Gastroesophageal sphincter (tissue), 3 donors: Measurements from ENCODE around the gene C14orf93.

Experiments
- CTCF ChIP-seq, 4 experiments: fragments of 200-600 bp in 2 of 4; fragments of 450-650 bp in 2 of 4; sonication (generic) in 1 of 4; IDR thresholded peaks; one replicate each; pipeline ENCODE4 v1.5.1; 2017 to 2019; ENCODE audit warnings: antibody characterized with exemption in 4 of 4, mild to moderate bottlenecking in 2 of 4, moderate library complexity in 2 of 4
- EP300 ChIP-seq: sonication (generic); formaldehyde crosslinking; IDR thresholded peaks from one replicate; pipeline ENCODE4 v1.6.1; 2017; ENCODE audit warnings: antibody characterized with exemption, mild to moderate bottlenecking
- POLR2A ChIP-seq, 2 donors: fragments of 450-650 bp; IDR thresholded peaks; one replicate each; pipeline ENCODE4 v1.6.1; 2017; ENCODE audit warnings: antibody characterized with exemption in 2 of 2, mild to moderate bottlenecking in 2 of 2, moderate library complexity in 1 of 2

- TF ChIP-seq CTCF (IDR thresholded peaks at IDR 0.05) (no peak), POLR2A (IDR thresholded peaks at IDR 0.05) (no peak), EP300 (no peak)
Measured at GRCh38 chr14:23013054-23013748, 3.3 kb upstream of the C14orf93 start.
